IMR-90 (cell line): Measurements from ENCODE around the gene TREM2. TPM values are rescaled to one million over a fixed set of nuclear protein-coding genes. Genes with fewer than 3 reads are reported as not detected.

Experiments used
- ATAC-seq: fragments of 200-7000 bp; cut with Tn5 transposase; 2 replicates; pipeline ENCODE4 v1.9.1; 2020; ENCODE audit warnings: low read depth, mild to moderate bottlenecking, moderate library complexity
- BruUV-seq: library from RNA; stranded (reverse); fragments of 400-500 nt; replicated peaks from 2 replicates; lab custom pipeline; 2021; lab: Mats Ljungman, UMichigan
- CTCF ChIA-PET: fragments of 300-600 bp; formaldehyde crosslinking; extraction: SDS; loops from one replicate; lab custom pipeline; 2021; ENCODE audit warnings: antibody characterized with exemption; lab: Yijun Ruan, JAX
- POLR2A ChIA-PET: fragments of 300-600 bp; sonication (Branson Sonifier 250); formaldehyde crosslinking; loops from one replicate; lab custom pipeline; 2022; ENCODE audit warnings: antibody characterized with exemption; ENCODE audit not compliant: unreplicated experiment; lab: Charles Lee
- DNase-seq: peaks from one replicate; pipeline ENCODE4 v3.0.0; 2013
- H2AFZ ChIP-seq: replicated peaks from 2 replicates; pipeline ENCODE3; 2013; ENCODE audit warnings: low read length, mild to moderate bottlenecking; ENCODE audit not compliant: poor library complexity
- H2AK5ac ChIP-seq: 2 replicates; pipeline ENCODE4 v1.6.1; 2013; ENCODE audit warnings: low read depth, low read length, inconsistent platforms
- H2AK9ac ChIP-seq: replicated peaks from 2 replicates; pipeline ENCODE3; 2013; ENCODE audit warnings: mild to moderate bottlenecking, low read depth, low read length, moderate library complexity; ENCODE audit not compliant: poor library complexity
- H2BK120ac ChIP-seq: 2 replicates; pipeline ENCODE4 v1.6.1; 2013; ENCODE audit warnings: low read depth, low read length, inconsistent platforms
- H2BK15ac ChIP-seq: 3 replicates; pipeline ENCODE4 v1.6.1; 2013; ENCODE audit warnings: low read depth, low read length, inconsistent platforms
- H2BK20ac ChIP-seq: 2 replicates; pipeline ENCODE4 v1.6.1; 2013; ENCODE audit warnings: low read depth, mild to moderate bottlenecking, inconsistent platforms, low read length, moderate library complexity
- H2BK5ac ChIP-seq: 2 replicates; pipeline ENCODE4 v1.6.1; 2013; ENCODE audit warnings: mild to moderate bottlenecking, low read depth, low read length, inconsistent platforms; ENCODE audit not compliant: poor library complexity, severe bottlenecking
- H3K14ac ChIP-seq: replicated peaks from 2 replicates; pipeline ENCODE4 v1.6.1; 2013; ENCODE audit warnings: low read depth, low read length, inconsistent platforms
- H3K18ac ChIP-seq: 2 replicates; pipeline ENCODE4 v1.6.1; 2013; ENCODE audit warnings: low read depth, low read length, control low read depth
- H3K23ac ChIP-seq: 2 replicates; pipeline ENCODE4 v1.6.1; 2013; ENCODE audit warnings: low read depth, low read length, inconsistent platforms
- H3K27ac ChIP-seq: 2 replicates; pipeline ENCODE4 v1.5.1; 2013; ENCODE audit warnings: mild to moderate bottlenecking, control low read depth, low read length; ENCODE audit not compliant: insufficient read depth
- H3K27me3 ChIP-seq: 2 replicates; pipeline ENCODE4 v1.6.1; 2013; ENCODE audit warnings: low read length; ENCODE audit not compliant: control insufficient read depth, insufficient read depth
- H3K36me3 ChIP-seq: 2 replicates; pipeline ENCODE4 v1.6.1; 2013; ENCODE audit warnings: low read length, mixed read lengths; ENCODE audit not compliant: control insufficient read depth, insufficient read depth
- H3K4ac ChIP-seq: 2 replicates; pipeline ENCODE4 v1.6.1; 2013; ENCODE audit warnings: low read depth, low read length, inconsistent platforms
- H3K4me1 ChIP-seq: 2 replicates; pipeline ENCODE4 v1.6.1; 2013; ENCODE audit warnings: low read length, mixed read lengths; ENCODE audit not compliant: control insufficient read depth, insufficient read depth
- H3K4me2 ChIP-seq: 2 replicates; pipeline ENCODE4 v1.6.1; 2013; ENCODE audit warnings: low read depth, mild to moderate bottlenecking, control low read depth, low read length, moderate library complexity
- H3K4me3 ChIP-seq: 2 replicates; pipeline ENCODE4 v1.5.1; 2013; ENCODE audit warnings: low read depth, mild to moderate bottlenecking, control low read depth, low read length, moderate library complexity; ENCODE audit not compliant: insufficient read depth
- H3K56ac ChIP-seq: 2 replicates; pipeline ENCODE4 v1.6.1; 2013; ENCODE audit warnings: low read length, inconsistent platforms; ENCODE audit not compliant: insufficient read depth; ENCODE audit errors: extremely low read depth
- H3K79me1 ChIP-seq, 2 experiments: 2 replicates each; pipeline ENCODE4 v1.6.1; 2013; ENCODE audit warnings: low read length in 2 of 2, inconsistent platforms in 1 of 2, low read depth in 1 of 2
- H3K9ac ChIP-seq: 2 replicates; pipeline ENCODE4 v1.6.1; 2013; ENCODE audit warnings: low read depth, low read length, control low read depth
- H3K9me1 ChIP-seq: 2 replicates; pipeline ENCODE4 v1.6.1; 2013; ENCODE audit warnings: low read length, inconsistent platforms; ENCODE audit not compliant: insufficient read depth
- H3K9me3 ChIP-seq: 2 replicates; pipeline ENCODE4 v1.6.1; 2013; ENCODE audit warnings: low read length; ENCODE audit not compliant: control insufficient read depth, insufficient read depth
- H4K20me1 ChIP-seq: 2 replicates; pipeline ENCODE4 v1.6.1; 2013; ENCODE audit warnings: low read length, inconsistent platforms; ENCODE audit not compliant: insufficient read depth
- H4K5ac ChIP-seq: 2 replicates; pipeline ENCODE4 v1.6.1; 2013; ENCODE audit warnings: mild to moderate bottlenecking, low read depth, low read length, control low read depth
- H4K8ac ChIP-seq, 2 experiments: 2 replicates each; pipeline ENCODE4 v1.6.1; 2013; ENCODE audit warnings: low read depth in 2 of 2, low read length in 2 of 2, control low read depth in 1 of 2, inconsistent platforms in 1 of 2
- H4K91ac ChIP-seq: 2 replicates; pipeline ENCODE4 v1.6.1; 2013; ENCODE audit warnings: low read depth, low read length, inconsistent platforms; ENCODE audit not compliant: insufficient read depth
- BHLHE40 ChIP-seq: fragments of 150-350 bp; IDR thresholded peaks from 2 replicates; pipeline ENCODE4 v1.6.1; 2016; ENCODE audit warnings: mild to moderate bottlenecking, low read depth, low read length
- CEBPB ChIP-seq: IDR thresholded peaks from 2 replicates; pipeline ENCODE4 v1.6.1; 2012; ENCODE audit warnings: low read depth, low read length, improper control_type of control experiment
- CHD1 ChIP-seq: IDR thresholded peaks from 2 replicates; pipeline ENCODE4 v1.6.1; 2012; ENCODE audit warnings: low read depth, low read length, improper control_type of control experiment
- FOS ChIP-seq: fragments of 150-350 bp; IDR thresholded peaks from 2 replicates; pipeline ENCODE4 v1.6.1; 2016; ENCODE audit warnings: low read depth, low read length
- MAFK ChIP-seq: IDR thresholded peaks from 2 replicates; pipeline ENCODE4 v1.6.1; 2012; ENCODE audit warnings: low read depth, low read length, improper control_type of control experiment
- MAZ ChIP-seq: IDR thresholded peaks from 2 replicates; pipeline ENCODE4 v1.6.1; 2012; ENCODE audit warnings: low read depth, mild to moderate bottlenecking, low read length, improper control_type of control experiment, moderate library complexity, borderline replicate concordance
- MXI1 ChIP-seq: IDR thresholded peaks from 2 replicates; pipeline ENCODE4 v1.6.1; 2012; ENCODE audit warnings: low read depth, mild to moderate bottlenecking, low read length, moderate library complexity, borderline replicate concordance
- NFE2L2 ChIP-seq: fragments of 150-350 bp; IDR thresholded peaks from 2 replicates; pipeline ENCODE4 v1.6.1; 2016; ENCODE audit warnings: low read depth, mild to moderate bottlenecking, low read length
- POLR2A ChIP-seq: IDR thresholded peaks from 2 replicates; pipeline ENCODE4 v1.6.1; 2012; ENCODE audit warnings: mild to moderate bottlenecking, low read depth, low read length
- RAD21 ChIP-seq: IDR thresholded peaks from 2 replicates; pipeline ENCODE4 v1.6.1; 2012; ENCODE audit warnings: low read length, improper control_type of control experiment
- RCOR1 ChIP-seq: IDR thresholded peaks from 2 replicates; pipeline ENCODE4 v1.6.1; 2012; ENCODE audit warnings: mild to moderate bottlenecking, low read length, improper control_type of control experiment; ENCODE audit not compliant: insufficient replicate concordance
- RFX5 ChIP-seq: IDR thresholded peaks from 2 replicates; pipeline ENCODE4 v1.8.0; 2012; ENCODE audit warnings: low read depth, mild to moderate bottlenecking, low read length, moderate library complexity
- SMC3 ChIP-seq: fragments of 150-350 bp; IDR thresholded peaks from 2 replicates; pipeline ENCODE4 v1.6.1; 2016; ENCODE audit warnings: low read depth, mild to moderate bottlenecking, antibody characterized with exemption, low read length, moderate library complexity
- WGBS, 2 experiments: methylation state at CpG; one replicate each; pipeline versions ENCODE4 v1.1.5 to v1.1.7; 2013; ENCODE audit warnings: missing lambda C conversion rate in 2 of 2; ENCODE audit not compliant: insufficient read length in 1 of 2; ENCODE audit errors: extremely low coverage in 2 of 2; 5-methylcytosine and 5-hydroxymethylcytosine counted together
- dilution Hi-C: fragments of 300-500 bp; cut with HindIII; formaldehyde crosslinking; loops from one replicate; pipeline ENCODE4 v1.14.3; 2018; ENCODE audit warnings: low sequenced_read_pairs; ENCODE audit not compliant: unreplicated experiment
- in situ Hi-C: fragments of 300-500 bp; cut with MboI; formaldehyde crosslinking; loops from 3 replicates; pipeline ENCODE4 v1.14.3; 2019; ENCODE audit warnings: low sequenced_read_pairs, inconsistent platforms, mixed read lengths
- intact Hi-C: fragments of 100-400 bp; cut with micrococcal nuclease; formaldehyde crosslinking; loops from 2 replicates; pipeline ENCODE4 v1.10.0; 2022
- polyA plus RNA-seq, 3 experiments: library from polyadenylated mRNA; depleted of rRNA; stranded (reverse); fragments of >200 nt; gene quantifications; 2 replicates each; pipeline ENCODE4 v1.2.3, GENCODE V29; 2012; ENCODE audit warnings: low replicate concordance in 1 of 3
- total RNA-seq: library from RNA; depleted of rRNA; stranded (reverse); fragments of >200 nt; gene quantifications from 2 replicates; pipeline ENCODE4 v1.2.3, GENCODE V29; 2012
- TF ChIP-seq, protein P1 (sequence below): fragments of 150-350 bp; IDR thresholded peaks from 2 replicates; pipeline ENCODE4 v1.6.1; 2016; ENCODE audit warnings: low read depth, mild to moderate bottlenecking, low read length, moderate library complexity, borderline replicate concordance
- TF ChIP-seq, protein P2 (sequence below): conservative IDR thresholded peaks from 2 replicates; pipeline ENCODE4 v1.5.1; 2012; ENCODE audit warnings: mild to moderate bottlenecking, low read depth, low read length, improper control_type of control experiment
- TF ChIP-seq, protein P3 (sequence below): fragments of 150-350 bp; IDR thresholded peaks from 2 replicates; pipeline ENCODE4 v1.6.1; 2017; ENCODE audit warnings: mild to moderate bottlenecking, antibody characterized with exemption, low read length, low read depth

TREM2 gene
- total and polyA plus RNA-seq, 2 of the 4 experiments (the other 2 are of a cell fraction), result not detected

DNA sequence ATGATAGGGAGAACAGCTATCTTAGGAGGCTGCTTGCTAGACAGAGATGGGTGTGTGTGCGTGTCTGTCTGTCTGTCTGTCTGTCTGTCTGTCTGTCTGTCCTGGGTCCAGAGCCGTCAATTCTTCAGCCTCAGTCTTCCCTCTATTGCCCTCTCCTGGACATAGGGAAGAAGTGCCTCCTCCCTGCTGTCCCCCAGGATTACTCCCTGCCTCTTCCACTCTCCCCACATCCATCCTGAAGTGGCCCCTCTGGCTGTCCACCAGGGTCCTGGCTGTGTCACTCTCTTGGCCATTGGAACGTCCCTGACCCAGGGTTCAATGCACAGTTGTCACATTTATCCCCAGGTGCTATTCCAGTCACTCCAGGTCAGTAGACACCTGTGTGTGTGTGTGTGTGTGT, 27.9 kb upstream of the TREM2 start:
- no peak overlapping the region for H3K18ac ChIP-seq
- H2BK20ac ChIP-seq, result no peak overlapping the region
- H2BK120ac ChIP-seq, result no peak overlapping the region
- H2AK5ac ChIP-seq, result no peak overlapping the region
- H3K4me3 ChIP-seq, result no peak overlapping the region
- in situ Hi-C loops (no loop called here), intact Hi-C loops (no loop called here), dilution Hi-C loops (no loop called here)
- POLR2A ChIA-PET, result no interaction called here
- H2BK15ac ChIP-seq, result no peak overlapping the region
- H4K20me1 ChIP-seq, result no peaks in the 10 kb centered on the region
- CTCF ChIA-PET, result no interaction called here
- H3K4ac ChIP-seq, result no peak overlapping the region
- no peak overlapping the region for H4K5ac ChIP-seq
- no peak overlapping the region for H2AFZ ChIP-seq
- ATAC-seq (no peak), DNase-seq (no peak)
- H3K4me1 ChIP-seq, result no peaks in the 10 kb centered on the region
- H4K91ac ChIP-seq, result no peak overlapping the region
- peaks cover 20% of the 10 kb centered on the region for H3K27me3 ChIP-seq
- no peak overlapping the region for H3K4me2 ChIP-seq
- BruUV-seq, result no TSS peak
- H2AK9ac ChIP-seq, result no peak overlapping the region
- no peak overlapping the region for H4K8ac ChIP-seq
- no peak overlapping the region for H3K23ac ChIP-seq
- H3K9me3 ChIP-seq, result peaks cover 3% of the 10 kb centered on the region
- H3K36me3 ChIP-seq, result no peaks in the 10 kb centered on the region
- H3K14ac ChIP-seq, result no peak overlapping the region
- no peaks in the 10 kb centered on the region for H3K9me1 ChIP-seq
- H3K27ac ChIP-seq, result no peak overlapping the region
- H2BK5ac ChIP-seq, result no peak overlapping the region
- TF ChIP-seq FOS (no peak), NFE2L2 (no peak), MAFK (no peak), RAD21 (no peak), SMC3 (no peak), MXI1 (no peak), RCOR1 (no peak), CHD1 (no peak), BHLHE40 (no peak), POLR2A (no peak), MAZ (no peak), RFX5 (no peak), CEBPB (no peak)
- TF ChIP-seq, protein P1, sequence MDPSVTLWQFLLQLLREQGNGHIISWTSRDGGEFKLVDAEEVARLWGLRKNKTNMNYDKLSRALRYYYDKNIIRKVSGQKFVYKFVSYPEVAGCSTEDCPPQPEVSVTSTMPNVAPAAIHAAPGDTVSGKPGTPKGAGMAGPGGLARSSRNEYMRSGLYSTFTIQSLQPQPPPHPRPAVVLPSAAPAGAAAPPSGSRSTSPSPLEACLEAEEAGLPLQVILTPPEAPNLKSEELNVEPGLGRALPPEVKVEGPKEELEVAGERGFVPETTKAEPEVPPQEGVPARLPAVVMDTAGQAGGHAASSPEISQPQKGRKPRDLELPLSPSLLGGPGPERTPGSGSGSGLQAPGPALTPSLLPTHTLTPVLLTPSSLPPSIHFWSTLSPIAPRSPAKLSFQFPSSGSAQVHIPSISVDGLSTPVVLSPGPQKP, result no peak
- TF ChIP-seq, protein P2, sequence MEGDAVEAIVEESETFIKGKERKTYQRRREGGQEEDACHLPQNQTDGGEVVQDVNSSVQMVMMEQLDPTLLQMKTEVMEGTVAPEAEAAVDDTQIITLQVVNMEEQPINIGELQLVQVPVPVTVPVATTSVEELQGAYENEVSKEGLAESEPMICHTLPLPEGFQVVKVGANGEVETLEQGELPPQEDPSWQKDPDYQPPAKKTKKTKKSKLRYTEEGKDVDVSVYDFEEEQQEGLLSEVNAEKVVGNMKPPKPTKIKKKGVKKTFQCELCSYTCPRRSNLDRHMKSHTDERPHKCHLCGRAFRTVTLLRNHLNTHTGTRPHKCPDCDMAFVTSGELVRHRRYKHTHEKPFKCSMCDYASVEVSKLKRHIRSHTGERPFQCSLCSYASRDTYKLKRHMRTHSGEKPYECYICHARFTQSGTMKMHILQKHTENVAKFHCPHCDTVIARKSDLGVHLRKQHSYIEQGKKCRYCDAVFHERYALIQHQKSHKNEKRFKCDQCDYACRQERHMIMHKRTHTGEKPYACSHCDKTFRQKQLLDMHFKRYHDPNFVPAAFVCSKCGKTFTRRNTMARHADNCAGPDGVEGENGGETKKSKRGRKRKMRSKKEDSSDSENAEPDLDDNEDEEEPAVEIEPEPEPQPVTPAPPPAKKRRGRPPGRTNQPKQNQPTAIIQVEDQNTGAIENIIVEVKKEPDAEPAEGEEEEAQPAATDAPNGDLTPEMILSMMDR, result no peak
- TF ChIP-seq, protein P3, sequence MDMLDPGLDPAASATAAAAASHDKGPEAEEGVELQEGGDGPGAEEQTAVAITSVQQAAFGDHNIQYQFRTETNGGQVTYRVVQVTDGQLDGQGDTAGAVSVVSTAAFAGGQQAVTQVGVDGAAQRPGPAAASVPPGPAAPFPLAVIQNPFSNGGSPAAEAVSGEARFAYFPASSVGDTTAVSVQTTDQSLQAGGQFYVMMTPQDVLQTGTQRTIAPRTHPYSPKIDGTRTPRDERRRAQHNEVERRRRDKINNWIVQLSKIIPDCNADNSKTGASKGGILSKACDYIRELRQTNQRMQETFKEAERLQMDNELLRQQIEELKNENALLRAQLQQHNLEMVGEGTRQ, result no peak
- H3K79me1 ChIP-seq, result no peaks in the 10 kb centered on the region
- no peak overlapping the region for H3K9ac ChIP-seq
- H3K56ac ChIP-seq, result no peak overlapping the region
- WGBS, 2 experiments, result no CpG with 5 or more reads among the region's 3 CpGs
